Measurements from ENCODE around the gene SORCS2. TPM values are rescaled to one million over a fixed set of nuclear protein-coding genes. Genes with fewer than 3 reads are reported as not detected.

SORCS2 gene
- total RNA-seq, 1 experiment from 2014 or later, result 4.1 TPM

DNA sequence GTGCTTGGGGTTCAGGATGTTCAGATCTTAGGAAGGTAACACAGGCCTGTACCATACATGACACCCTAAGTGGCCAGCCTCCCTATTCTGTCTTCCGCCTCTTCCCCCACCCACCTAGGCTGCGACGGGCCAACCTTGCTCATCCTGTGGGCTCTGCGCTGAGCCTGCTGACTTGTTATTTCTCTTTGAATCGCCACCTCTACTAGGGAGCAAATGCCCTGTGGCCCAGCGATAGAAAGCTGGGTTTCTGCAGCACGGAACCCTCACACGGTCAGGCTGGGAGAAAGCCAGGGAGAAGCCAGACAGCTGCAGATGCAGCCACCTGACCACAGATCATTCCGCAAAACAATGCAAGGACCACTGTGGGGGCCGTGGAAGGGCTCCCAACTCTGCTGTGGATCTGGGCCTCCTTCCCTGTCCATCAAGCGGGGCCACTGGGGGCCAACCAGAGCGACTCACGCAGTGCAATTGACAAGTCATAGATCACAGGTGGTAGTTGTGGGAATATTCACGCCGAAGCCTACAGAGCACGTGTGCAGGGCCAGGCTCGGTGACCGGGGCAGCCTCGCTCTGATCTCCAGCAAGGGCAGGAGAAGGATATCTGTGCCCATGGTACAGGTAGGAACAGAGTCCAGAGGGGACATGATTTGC lies 519.8 kb downstream of the SORCS2 start:
- Histone ChIP-seq H3K27me3 (ENCODE audit: low read length) (no peaks in the 10 kb centered on the region), H3K4me2 (ENCODE audit: low read length) (no peak overlapping the region), H3K9me3 (ENCODE audit: low read length) (no peaks in the 10 kb centered on the region), H3K79me2 (ENCODE audit: low read length) (no peaks in the 10 kb centered on the region), H3F3A (ENCODE audit: low read length, unreplicated experiment) (no peaks in the 10 kb centered on the region), H3K4me1 (ENCODE audit: insufficient read depth, low read length) (no peaks in the 10 kb centered on the region), H3K36me3 (ENCODE audit: low read depth, low read length) (no peaks in the 10 kb centered on the region), H3K9me2 (replicated peaks; ENCODE audit: low read length) (no peaks in the 10 kb centered on the region), H3K9ac (ENCODE audit: low read length) (no peak overlapping the region), H3K27ac (ENCODE audit: low read length) (no peak overlapping the region), H2AFZ (ENCODE audit: low read length) (no peak overlapping the region), H3K4me3 (ENCODE audit: low read length) (no peak overlapping the region), H4K20me1 (ENCODE audit: low read length) (no peaks in the 10 kb centered on the region)
- ATAC-seq, result no peak
- CTCF ChIA-PET, result no interaction called here
- no TSS peak for BruUV-seq (replicated peaks)
- intact Hi-C loops (cut with micrococcal nuclease), result no loop called here
- DNase-seq, result no peak
- POLR2A ChIA-PET (ENCODE audit: unreplicated experiment), result no interaction called here
- TF ChIP-seq, protein P1, sequence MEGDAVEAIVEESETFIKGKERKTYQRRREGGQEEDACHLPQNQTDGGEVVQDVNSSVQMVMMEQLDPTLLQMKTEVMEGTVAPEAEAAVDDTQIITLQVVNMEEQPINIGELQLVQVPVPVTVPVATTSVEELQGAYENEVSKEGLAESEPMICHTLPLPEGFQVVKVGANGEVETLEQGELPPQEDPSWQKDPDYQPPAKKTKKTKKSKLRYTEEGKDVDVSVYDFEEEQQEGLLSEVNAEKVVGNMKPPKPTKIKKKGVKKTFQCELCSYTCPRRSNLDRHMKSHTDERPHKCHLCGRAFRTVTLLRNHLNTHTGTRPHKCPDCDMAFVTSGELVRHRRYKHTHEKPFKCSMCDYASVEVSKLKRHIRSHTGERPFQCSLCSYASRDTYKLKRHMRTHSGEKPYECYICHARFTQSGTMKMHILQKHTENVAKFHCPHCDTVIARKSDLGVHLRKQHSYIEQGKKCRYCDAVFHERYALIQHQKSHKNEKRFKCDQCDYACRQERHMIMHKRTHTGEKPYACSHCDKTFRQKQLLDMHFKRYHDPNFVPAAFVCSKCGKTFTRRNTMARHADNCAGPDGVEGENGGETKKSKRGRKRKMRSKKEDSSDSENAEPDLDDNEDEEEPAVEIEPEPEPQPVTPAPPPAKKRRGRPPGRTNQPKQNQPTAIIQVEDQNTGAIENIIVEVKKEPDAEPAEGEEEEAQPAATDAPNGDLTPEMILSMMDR (conservative IDR thresholded peaks at IDR 0.05; ENCODE audit: low read depth, low read length), result no peak
- TF ChIP-seq EZH2 (IDR thresholded peaks at IDR 0.05; ENCODE audit: low read length, unreplicated experiment) (no peak), EZH2phosphoT487 (IDR thresholded peaks at IDR 0.05; ENCODE audit: borderline replicate concordance, low read length) (no peak)

DNA sequence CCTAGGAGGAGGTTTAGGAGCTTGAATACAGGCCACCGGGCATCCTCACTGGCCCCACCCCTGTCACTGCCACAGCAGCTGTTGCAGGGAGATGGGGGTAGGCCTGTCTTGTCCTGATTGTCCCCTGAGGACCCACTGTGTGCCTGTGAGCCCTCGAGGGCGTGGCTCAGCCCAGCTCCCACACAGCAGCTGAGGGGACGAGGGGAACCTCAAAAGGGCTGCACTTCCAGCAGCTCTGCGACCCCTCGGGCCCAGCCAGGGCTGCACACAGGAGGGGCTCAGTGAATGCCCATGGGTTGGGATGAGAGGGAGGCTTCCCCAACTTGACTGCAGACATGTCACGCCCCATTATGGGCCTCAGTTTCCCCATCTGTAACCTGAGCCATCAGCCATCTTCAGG lies 521.4 kb downstream of the SORCS2 start:
- H3K4me1 ChIP-seq (ENCODE audit: insufficient read depth, low read length), result no peaks in the 10 kb centered on the region
- H3K9me3 ChIP-seq (ENCODE audit: low read length), result no peaks in the 10 kb centered on the region
- H3F3A ChIP-seq (ENCODE audit: low read length, unreplicated experiment), result no peaks in the 10 kb centered on the region
- no peak overlapping the region for H3K9ac ChIP-seq (ENCODE audit: low read length)
- no peak for TF ChIP-seq EZH2 (IDR thresholded peaks at IDR 0.05; ENCODE audit: low read length, unreplicated experiment)
- TF ChIP-seq, protein P1 (conservative IDR thresholded peaks at IDR 0.05; ENCODE audit: low read depth, low read length), result no peak
- no peak for TF ChIP-seq EZH2phosphoT487 (IDR thresholded peaks at IDR 0.05; ENCODE audit: borderline replicate concordance, low read length)
- no peak overlapping the region for H3K4me3 ChIP-seq (ENCODE audit: low read length)
- no peaks in the 10 kb centered on the region for H3K79me2 ChIP-seq (ENCODE audit: low read length)
- ChIA-PET POLR2A (ENCODE audit: unreplicated experiment) (no interaction called here), CTCF (no interaction called here)
- H3K36me3 ChIP-seq (ENCODE audit: low read depth, low read length), result no peaks in the 10 kb centered on the region
- no peak overlapping the region for H3K27ac ChIP-seq (ENCODE audit: low read length)
- H3K27me3 ChIP-seq (ENCODE audit: low read length), result no peaks in the 10 kb centered on the region
- no TSS peak for BruUV-seq (replicated peaks)
- ATAC-seq, result no peak
- no peaks in the 10 kb centered on the region for H4K20me1 ChIP-seq (ENCODE audit: low read length)
- H2AFZ ChIP-seq (ENCODE audit: low read length), result no peak overlapping the region
- intact Hi-C loops (cut with micrococcal nuclease), result no loop called here
- H3K9me2 ChIP-seq (replicated peaks; ENCODE audit: low read length), result no peaks in the 10 kb centered on the region
- H3K4me2 ChIP-seq (ENCODE audit: low read length), result no peak overlapping the region
- no peak for DNase-seq

DNA sequence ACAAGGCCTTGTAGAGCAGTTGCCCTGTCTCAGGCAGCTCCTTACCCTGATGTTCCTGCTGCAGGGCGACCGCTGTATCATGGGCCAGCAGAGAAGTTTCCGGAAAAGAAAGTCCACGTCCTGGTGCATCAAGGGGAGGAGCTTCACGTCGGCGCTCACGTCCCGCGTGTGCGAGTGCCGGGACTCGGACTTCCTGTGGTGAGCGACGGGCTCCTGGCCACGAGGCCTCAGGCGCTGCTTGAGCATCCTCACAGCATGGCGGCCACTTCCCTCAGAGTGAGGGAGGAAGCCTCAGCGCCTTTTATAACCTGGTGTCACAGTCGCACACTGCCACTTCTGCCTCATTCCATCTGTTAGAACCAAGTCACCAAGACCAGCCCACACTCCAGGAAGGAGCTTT lies 521.8 kb downstream of the SORCS2 start:
- CTCF ChIA-PET, result no interaction called here
- no peaks in the 10 kb centered on the region for H3K4me1 ChIP-seq (ENCODE audit: insufficient read depth, low read length)

More for the DNA sequence above, 521.8 kb downstream of the SORCS2 start:
- no peaks in the 10 kb centered on the region for H4K20me1 ChIP-seq (ENCODE audit: low read length)
- no TSS peak for BruUV-seq (replicated peaks)
- no peak overlapping the region for H3K4me2 ChIP-seq (ENCODE audit: low read length)
- H3K79me2 ChIP-seq (ENCODE audit: low read length), result no peaks in the 10 kb centered on the region
- intact Hi-C loops (cut with micrococcal nuclease), result no loop called here
- no peaks in the 10 kb centered on the region for H3K36me3 ChIP-seq (ENCODE audit: low read depth, low read length)
- H3K9me2 ChIP-seq (replicated peaks; ENCODE audit: low read length), result no peaks in the 10 kb centered on the region
- no peak for ATAC-seq
- H3K27ac ChIP-seq (ENCODE audit: low read length), result no peak overlapping the region
- POLR2A ChIA-PET (ENCODE audit: unreplicated experiment), result no interaction called here
- no peaks in the 10 kb centered on the region for H3K9me3 ChIP-seq (ENCODE audit: low read length)
- H3F3A ChIP-seq (ENCODE audit: low read length, unreplicated experiment), result no peaks in the 10 kb centered on the region
- H3K9ac ChIP-seq (ENCODE audit: low read length), result no peak overlapping the region
- no peak for DNase-seq
- no peaks in the 10 kb centered on the region for H3K27me3 ChIP-seq (ENCODE audit: low read length)
- TF ChIP-seq, protein P1 (conservative IDR thresholded peaks at IDR 0.05; ENCODE audit: low read depth, low read length), result no peak
- TF ChIP-seq EZH2phosphoT487 (IDR thresholded peaks at IDR 0.05; ENCODE audit: borderline replicate concordance, low read length) (no peak), EZH2 (IDR thresholded peaks at IDR 0.05; ENCODE audit: low read length, unreplicated experiment) (no peak)
- H2AFZ ChIP-seq (ENCODE audit: low read length), result no peak overlapping the region
- H3K4me3 ChIP-seq (ENCODE audit: low read length), result no peak overlapping the region

Measured in PC-3 (cell line).